Measurements from ENCODE around the gene ELN.

DNA sequence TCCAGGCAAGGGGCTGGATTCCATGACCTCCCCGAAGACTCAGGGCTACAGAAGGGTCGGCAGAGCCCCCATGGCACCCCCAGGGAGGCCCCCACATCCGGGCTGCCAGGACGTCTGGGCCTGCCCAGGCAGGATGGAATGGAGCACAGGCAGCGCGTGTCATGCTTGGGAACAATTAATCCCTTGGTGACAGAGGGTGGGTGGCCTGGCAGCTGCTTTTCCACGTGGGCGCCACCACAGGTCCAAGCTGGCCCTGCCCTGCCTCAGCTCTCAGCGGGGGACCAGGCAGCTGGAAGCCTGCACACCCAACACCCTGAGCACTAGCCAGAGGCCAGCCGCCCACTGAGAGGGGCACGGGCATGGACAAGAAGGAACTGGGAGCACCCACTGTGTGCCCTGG lies 11.4 kb downstream of the ELN start:
- TF ChIP-seq EZH2 (IDR thresholded peaks at IDR 0.05; ENCODE audit: insufficient read depth, poor library complexity, severe bottlenecking) (no peak), EZH2phosphoT487 (IDR thresholded peaks at IDR 0.05; ENCODE audit: insufficient read depth, low read depth) (no peak)
